ENCODE measurements around the gene NMNAT2.

The NMNAT2 gene

GRCh38 chr1:183239793-183240525 is 178.2 kb downstream of the NMNAT2 start:
- DNase-seq (ENCODE audit: low read depth in 3 of 3, low spot score in 1 of 3) = no peak

- no peak for DNase-seq (ENCODE audit: low read depth in 3 of 3, low spot score in 1 of 3)
Measured at GRCh38 chr1:183239220-183239742, 178.9 kb downstream of the NMNAT2 start.

DNA sequence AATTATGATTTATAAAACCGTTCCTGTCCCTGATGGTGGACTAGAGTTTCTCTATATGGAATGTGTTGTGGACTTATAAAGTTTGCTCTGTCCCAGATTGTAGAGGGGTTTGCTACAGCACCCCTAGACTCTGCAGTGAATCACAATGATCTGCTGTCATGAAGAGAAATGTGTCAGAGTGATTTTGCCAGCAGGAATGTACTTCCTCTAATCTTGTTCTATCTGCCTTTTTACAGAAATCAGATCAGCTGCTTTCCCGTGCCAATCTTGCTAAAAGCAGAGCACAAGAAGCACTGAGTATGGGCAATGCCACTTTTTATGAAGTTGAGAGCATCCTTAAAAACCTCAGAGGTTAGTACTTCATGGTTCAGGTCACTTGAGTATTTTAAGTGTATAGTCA is 180.1 kb downstream of the NMNAT2 start:
- no peak for DNase-seq (ENCODE audit: low read depth in 3 of 3, low spot score in 1 of 3)

- no peak for DNase-seq (ENCODE audit: low read depth in 3 of 3, low spot score in 1 of 3)
Measured at GRCh38 chr1:183237046-183237445, 181.1 kb downstream of the NMNAT2 start.

- no peak for DNase-seq (ENCODE audit: low read depth in 3 of 3, low spot score in 1 of 3)
Measured at GRCh38 chr1:183236158-183236725, 181.9 kb downstream of the NMNAT2 start.

GRCh38 chr1:183235503-183235902 is 182.7 kb downstream of the NMNAT2 start:
- DNase-seq (ENCODE audit: low read depth in 3 of 3, low spot score in 1 of 3) = no peak

DNA sequence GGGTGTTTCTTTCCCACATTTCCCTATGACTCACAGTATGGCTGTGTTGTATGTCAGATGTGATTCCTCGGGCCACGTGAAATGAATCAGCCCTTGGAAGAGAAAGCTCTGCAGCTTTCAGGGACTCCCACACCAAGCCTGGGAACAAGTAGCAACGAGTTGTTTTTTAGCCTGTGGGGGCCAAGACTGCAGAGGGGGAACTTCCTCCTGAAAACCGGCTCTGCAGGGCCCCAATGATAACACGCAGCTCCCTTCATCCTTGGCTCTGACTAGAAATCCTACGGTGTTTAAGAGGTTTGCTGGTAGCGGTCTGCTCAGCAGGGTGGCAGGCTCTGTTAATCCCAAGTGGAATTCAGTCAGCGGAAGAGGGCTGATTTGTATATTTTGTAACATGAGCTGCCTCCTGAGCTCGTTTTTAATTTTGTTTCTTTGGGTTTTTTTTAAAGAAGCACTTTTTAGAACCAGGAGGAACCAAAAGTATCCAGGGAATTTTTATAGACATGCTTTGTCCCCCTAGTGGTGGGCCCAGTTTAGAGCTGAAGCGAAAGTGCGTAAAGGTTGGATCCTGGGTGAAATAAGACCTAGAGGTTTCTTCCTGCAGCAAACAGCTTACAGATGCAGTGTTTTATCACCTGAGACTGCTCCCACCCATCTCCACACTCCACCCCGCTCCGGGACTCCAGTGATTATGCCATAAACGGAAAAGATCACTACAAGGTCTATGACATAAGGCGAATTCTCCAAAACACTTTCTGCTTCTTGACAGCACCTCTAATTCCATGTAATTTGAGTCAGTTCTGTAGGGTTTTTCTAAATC is 183.3 kb downstream of the NMNAT2 start:
- DNase-seq (ENCODE audit: low read depth in 3 of 3, low spot score in 1 of 3) = no peak

GRCh38 chr1:183233113-183233512 is 185.1 kb downstream of the NMNAT2 start:
- DNase-seq (ENCODE audit: low read depth in 3 of 3, low spot score in 1 of 3) = no peak

- DNase-seq (ENCODE audit: low read depth in 3 of 3, low spot score in 1 of 3) = no peak
Measured at GRCh38 chr1:183231545-183231944, 186.6 kb downstream of the NMNAT2 start.

GRCh38 chr1:183230413-183230812 is 187.8 kb downstream of the NMNAT2 start:
- no peak for DNase-seq (ENCODE audit: low read depth in 3 of 3, low spot score in 1 of 3)

DNA sequence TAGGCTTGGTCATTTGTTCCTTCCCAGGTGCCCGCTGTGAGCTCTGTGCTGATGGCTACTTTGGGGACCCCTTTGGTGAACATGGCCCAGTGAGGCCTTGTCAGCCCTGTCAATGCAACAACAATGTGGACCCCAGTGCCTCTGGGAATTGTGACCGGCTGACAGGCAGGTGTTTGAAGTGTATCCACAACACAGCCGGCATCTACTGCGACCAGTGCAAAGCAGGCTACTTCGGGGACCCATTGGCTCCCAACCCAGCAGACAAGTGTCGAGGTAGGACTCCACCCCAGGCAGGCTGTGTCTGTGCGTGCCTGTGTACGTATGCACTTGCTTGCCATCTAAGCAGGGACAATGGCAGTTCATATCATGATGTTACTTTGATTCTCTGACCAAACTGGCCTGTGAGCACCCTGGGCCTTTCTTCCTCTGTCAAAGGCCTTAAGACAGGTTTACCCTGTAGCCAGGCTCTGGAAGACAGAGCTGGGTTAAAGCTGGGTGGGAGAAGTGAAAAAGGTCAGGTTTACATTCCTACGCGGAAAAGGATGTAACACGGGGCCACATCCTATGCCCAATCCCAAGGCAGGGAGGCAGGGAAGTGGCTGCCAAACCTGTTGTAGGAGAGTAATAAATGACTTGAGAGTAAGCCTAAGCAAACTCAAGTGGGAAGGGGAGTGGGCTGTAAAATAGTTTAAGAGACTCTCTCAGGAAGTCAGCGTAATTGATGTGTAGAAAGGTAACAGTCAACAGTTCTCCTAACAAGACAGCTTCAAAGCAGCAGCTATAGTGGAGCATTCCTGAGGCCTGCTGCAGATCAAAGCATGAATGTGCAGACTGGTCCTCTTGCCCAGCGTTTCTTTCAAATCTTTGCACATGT is 189.6 kb downstream of the NMNAT2 start:
- DNase-seq (ENCODE audit: low read depth in 3 of 3, low spot score in 1 of 3) = no peak

GRCh38 chr1:183227422-183228346 is 190.5 kb downstream of the NMNAT2 start:
- DNase-seq (ENCODE audit: low read depth in 3 of 3, low spot score in 1 of 3) = no peak

DNA sequence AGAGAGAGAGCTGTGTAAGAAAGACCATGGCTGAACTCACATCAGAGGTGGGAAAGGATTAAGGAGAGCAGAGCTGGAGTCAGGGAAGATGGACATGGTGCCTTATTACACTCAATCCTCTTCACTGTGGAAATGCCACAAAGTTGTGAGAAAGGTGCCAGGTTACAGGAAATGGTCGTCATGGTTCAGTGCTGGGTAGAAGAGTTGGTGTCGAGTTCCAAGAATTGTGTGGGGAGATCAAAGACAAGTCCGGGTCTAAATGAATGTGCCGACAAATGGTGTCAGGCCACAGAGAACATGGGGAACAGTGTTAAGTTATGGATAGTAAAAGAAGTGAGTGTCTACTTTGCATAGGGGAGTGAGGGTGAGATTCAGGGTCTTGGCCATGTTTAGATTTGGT is 191.2 kb downstream of the NMNAT2 start:
- DNase-seq (ENCODE audit: low read depth in 3 of 3, low spot score in 1 of 3) = no peak

DNA sequence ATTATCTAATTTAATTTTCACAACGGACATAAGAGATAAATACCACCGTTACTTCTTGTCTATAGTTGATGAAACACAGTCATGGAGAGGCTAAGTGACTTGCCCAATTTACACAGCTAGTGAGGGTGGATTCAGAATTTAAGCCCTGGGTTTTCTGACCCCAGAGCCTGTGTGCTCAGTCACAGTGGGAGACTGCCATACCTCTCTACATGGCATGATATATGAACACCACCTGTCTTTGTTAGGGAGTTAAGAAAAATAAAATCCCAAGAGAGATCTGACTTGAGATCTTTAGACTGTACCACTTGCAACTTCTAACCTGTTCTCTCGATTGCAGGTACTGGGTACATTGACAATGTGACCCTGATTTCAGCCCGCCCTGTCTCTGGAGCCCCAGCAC is 191.8 kb downstream of the NMNAT2 start:
- DNase-seq (ENCODE audit: low read depth in 3 of 3, low spot score in 1 of 3) = no peak

GRCh38 chr1:183223467-183223866 is 194.7 kb downstream of the NMNAT2 start:
- no peak for DNase-seq (ENCODE audit: low read depth in 3 of 3, low spot score in 1 of 3)

DNA sequence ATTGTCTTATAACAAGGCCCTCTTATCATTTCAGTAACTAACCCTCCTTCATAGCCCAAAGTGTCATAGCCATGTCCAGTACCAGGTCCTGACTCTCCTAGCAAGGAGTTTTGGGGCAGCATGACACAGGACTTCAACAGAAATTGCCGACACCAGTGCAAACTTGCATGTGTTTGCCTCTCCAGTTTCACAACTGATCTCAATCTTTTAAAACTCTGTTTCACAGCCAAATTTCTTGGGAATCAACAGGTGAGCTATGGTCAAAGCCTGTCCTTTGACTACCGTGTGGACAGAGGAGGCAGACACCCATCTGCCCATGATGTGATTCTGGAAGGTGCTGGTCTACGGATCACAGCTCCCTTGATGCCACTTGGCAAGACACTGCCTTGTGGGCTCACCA is 195.3 kb downstream of the NMNAT2 start:
- DNase-seq (ENCODE audit: low read depth in 3 of 3, low spot score in 1 of 3) = no peak

DNA sequence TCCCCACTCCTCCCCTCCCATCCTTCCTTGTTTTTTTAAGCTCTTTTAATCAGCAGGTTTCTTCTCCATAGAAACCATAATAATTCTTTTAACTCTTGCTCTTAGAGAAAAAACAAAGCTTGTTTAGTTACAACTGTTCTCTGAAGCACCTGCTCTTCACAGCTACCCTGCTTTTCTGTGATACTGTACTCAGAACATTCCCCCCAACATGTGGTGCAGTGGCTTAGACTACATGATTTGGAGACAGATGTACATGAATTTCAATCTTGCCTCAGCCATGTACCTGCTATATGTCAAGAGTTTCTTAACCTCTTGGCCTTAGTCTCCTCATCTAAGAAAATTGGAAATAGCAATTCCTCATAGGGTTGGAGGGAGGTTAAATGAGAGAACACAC is 198.6 kb downstream of the NMNAT2 start:
- DNase-seq (ENCODE audit: low read depth in 3 of 3, low spot score in 1 of 3) = no peak

DNA sequence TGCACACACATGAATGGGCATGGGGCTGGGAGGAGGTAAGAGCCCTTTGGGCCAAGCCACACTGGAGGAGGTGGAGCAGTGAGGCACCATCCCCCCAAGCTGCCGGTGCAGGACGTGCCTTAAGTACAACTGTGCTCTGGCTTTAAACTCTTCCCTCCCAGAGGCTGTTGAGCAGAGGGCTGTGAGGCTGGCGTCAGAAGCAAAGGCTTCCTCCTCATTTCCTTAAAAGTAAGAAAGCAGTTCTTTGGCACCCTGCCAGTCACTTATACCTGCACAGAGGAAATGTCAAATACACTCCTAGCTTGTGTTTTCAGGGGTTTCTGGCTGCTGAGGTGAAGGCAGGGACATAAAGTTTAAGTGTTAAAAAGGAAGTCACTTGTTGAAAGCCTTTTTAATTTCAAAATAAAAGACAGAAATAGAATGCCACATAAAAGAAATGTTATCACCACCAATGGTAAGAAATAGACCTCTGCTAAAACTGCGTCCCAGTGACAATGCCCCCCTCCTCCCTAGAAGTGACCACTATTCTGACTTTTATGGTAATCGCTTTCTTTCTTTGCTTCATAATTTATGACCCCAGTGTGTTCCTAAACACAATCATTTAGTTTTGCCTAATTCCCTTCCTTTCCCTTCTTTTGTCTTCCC is 199.1 kb downstream of the NMNAT2 start:
- peak in 1 of 3 donors; percentile 19 for DNase-seq (ENCODE audit: low read depth in 3 of 3, low spot score in 1 of 3)

GRCh38 chr1:183218027-183218618 is 200.1 kb downstream of the NMNAT2 start:
- no peak for DNase-seq (ENCODE audit: low read depth in 3 of 3, low spot score in 1 of 3)

Data from stimulated activated CD4-positive, alpha-beta T cell treated with anti-CD3 and anti-CD28 coated beads, TNF-alpha, amount 100 ng/mL, for 1 hour (primary cell).